GM21447 (cell line): ENCODE data around the gene PGP.
"Not testable (repeated sequence)": the region's sequence is repeated elsewhere in the genome, so short reads cannot be mapped to it uniquely, and the experiment has no call there.

Experiments used
- ATAC-seq: cut with Tn5 transposase; IDR thresholded peaks from one replicate; pipeline ENCODE4 v1.9.1; 2021; ENCODE audit not compliant: unreplicated experiment

PGP gene

GRCh38 chr16:2223221-2223941 lies 8.7 kb upstream of the PGP start, which contains the start of gene E4F1:
Gene E4F1 (plus strand): TSS chr16:2223591. CDS start chr16:2223614, 23 bp downstream.
- peak; percentile 92 for ATAC-seq

GRCh38 chr16:2216330-2216729 lies 1.7 kb upstream of the PGP start:
- ATAC-seq: no peak

- ATAC-seq: peak; percentile 2
Observed at GRCh38 chr16:2213817-2214718, 572 bp downstream of the PGP start.

- ATAC-seq: no peak
Observed at GRCh38 chr16:2212362-2213324, 2.0 kb downstream of the PGP start.

GRCh38 chr16:2211923-2212347 lies 2.7 kb downstream of the PGP start:
- no peak for ATAC-seq

- no peak for ATAC-seq
Observed at GRCh38 chr16:2210386-2211365, 4.0 kb downstream of the PGP start, which contains the start of gene BRICD5. Gene BRICD5 (minus strand): TSS chr16:2210863. CDS start chr16:2210833, 30 bp downstream.

GRCh38 chr16:2210009-2210332 lies 4.7 kb downstream of the PGP start:
- no peak for ATAC-seq

- no peak for ATAC-seq
Observed at GRCh38 chr16:2209258-2210008, 5.2 kb downstream of the PGP start.

GRCh38 chr16:2208772-2209171 lies 5.9 kb downstream of the PGP start:
- ATAC-seq: no peak

- no peak for ATAC-seq
Observed at GRCh38 chr16:2208308-2208707, 6.3 kb downstream of the PGP start.

GRCh38 chr16:2207872-2208271 lies 6.8 kb downstream of the PGP start:
- no peak for ATAC-seq

- ATAC-seq: no peak
Observed at GRCh38 chr16:2206780-2207433, 7.7 kb downstream of the PGP start.

GRCh38 chr16:2206420-2206779 lies 8.2 kb downstream of the PGP start:
- ATAC-seq: no peak

GRCh38 chr16:2205967-2206313 lies 8.7 kb downstream of the PGP start:
- ATAC-seq: peak; percentile 11

GRCh38 chr16:2205104-2205966 lies 9.3 kb downstream of the PGP start, which contains the start of gene MLST8:
Gene MLST8 (plus strand): TSS chr16:2205454. CDS start chr16:2206086, 632 bp downstream.
- peak; percentile 65 for ATAC-seq

GRCh38 chr16:2204416-2205103 lies 10.1 kb downstream of the PGP start:
- ATAC-seq: no peak

- ATAC-seq: not testable (repeated sequence)
Observed at GRCh38 chr16:2203119-2203688, 11.4 kb downstream of the PGP start.
